C4-2B (cell line): Measurements from ENCODE around the gene RAMP3.

ENCODE experiments used
- ZFX ChIP-seq: fragments of 450-650 bp; IDR thresholded peaks from 2 replicates; pipeline ENCODE4 v1.6.1; 2017
- TF ChIP-seq, protein P1 (sequence below): fragments of 450-650 bp; conservative IDR thresholded peaks from 2 replicates; pipeline ENCODE4 v1.5.1; 2017; ENCODE audit warnings: mild to moderate bottlenecking

GRCh38 chr7:45203036-45203435 is 45.4 kb downstream of the RAMP3 start:
- TF ChIP-seq, protein P1, sequence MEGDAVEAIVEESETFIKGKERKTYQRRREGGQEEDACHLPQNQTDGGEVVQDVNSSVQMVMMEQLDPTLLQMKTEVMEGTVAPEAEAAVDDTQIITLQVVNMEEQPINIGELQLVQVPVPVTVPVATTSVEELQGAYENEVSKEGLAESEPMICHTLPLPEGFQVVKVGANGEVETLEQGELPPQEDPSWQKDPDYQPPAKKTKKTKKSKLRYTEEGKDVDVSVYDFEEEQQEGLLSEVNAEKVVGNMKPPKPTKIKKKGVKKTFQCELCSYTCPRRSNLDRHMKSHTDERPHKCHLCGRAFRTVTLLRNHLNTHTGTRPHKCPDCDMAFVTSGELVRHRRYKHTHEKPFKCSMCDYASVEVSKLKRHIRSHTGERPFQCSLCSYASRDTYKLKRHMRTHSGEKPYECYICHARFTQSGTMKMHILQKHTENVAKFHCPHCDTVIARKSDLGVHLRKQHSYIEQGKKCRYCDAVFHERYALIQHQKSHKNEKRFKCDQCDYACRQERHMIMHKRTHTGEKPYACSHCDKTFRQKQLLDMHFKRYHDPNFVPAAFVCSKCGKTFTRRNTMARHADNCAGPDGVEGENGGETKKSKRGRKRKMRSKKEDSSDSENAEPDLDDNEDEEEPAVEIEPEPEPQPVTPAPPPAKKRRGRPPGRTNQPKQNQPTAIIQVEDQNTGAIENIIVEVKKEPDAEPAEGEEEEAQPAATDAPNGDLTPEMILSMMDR, result no peak
- TF ChIP-seq ZFX, result no peak
